H1 (cell line): ENCODE data around the gene ACTN4. TPM values are rescaled to one million over a fixed set of nuclear protein-coding genes. Genes with fewer than 3 reads are reported as not detected.

Experiments
- CHD7 ChIP-seq: fragments of 300-600 bp; sonication (generic); IDR thresholded peaks from 2 replicates; pipeline ENCODE4 v1.7.1; 2012; ENCODE audit warnings: low read length, moderate library complexity, mild to moderate bottlenecking, inconsistent platforms; ENCODE audit not compliant: insufficient replicate concordance
- CTBP2 ChIP-seq: IDR thresholded peaks from 2 replicates; pipeline ENCODE4 v1.7.0; 2011; ENCODE audit warnings: borderline replicate concordance, mild to moderate bottlenecking, moderate library complexity, mixed read lengths, low read length; ENCODE audit not compliant: insufficient read depth, insufficient read length
- E2F6 ChIP-seq: IDR thresholded peaks from 2 replicates; pipeline ENCODE4 v1.6.1; 2012; ENCODE audit warnings: inconsistent platforms
- HDAC6 ChIP-seq: IDR thresholded peaks from one replicate; pipeline ENCODE4 v1.7.1; 2012; ENCODE audit warnings: low read depth, mild to moderate bottlenecking, inconsistent platforms, low read length, moderate library complexity
- RAD21 ChIP-seq, 2 experiments: IDR thresholded peaks in 1 of 2; conservative IDR thresholded peaks in 1 of 2; 2 replicates each; pipeline ENCODE4 v1.6.1; 2011; ENCODE audit warnings: low read depth in 2 of 2, low read length in 2 of 2, improper control_type of control experiment in 1 of 2, inconsistent platforms in 1 of 2, mild to moderate bottlenecking in 1 of 2, moderate library complexity in 1 of 2
- RNF2 ChIP-seq: fragments of 200-900, 300-1000 bp; sonication (generic); IDR thresholded peaks from 2 replicates; pipeline ENCODE4 v1.7.1; 2016; ENCODE audit warnings: borderline replicate concordance, low read depth, mild to moderate bottlenecking, antibody characterized with exemption, low read length; ENCODE audit not compliant: poor library complexity, severe bottlenecking; ENCODE audit errors: missing control alignments
- SAP30 ChIP-seq: fragments of 300-600 bp; sonication (generic); IDR thresholded peaks from 2 replicates; pipeline ENCODE4 v1.7.1; 2012; ENCODE audit warnings: low read length, moderate library complexity, mild to moderate bottlenecking, inconsistent platforms; ENCODE audit not compliant: insufficient read depth, insufficient replicate concordance
- polyA plus RNA-seq, 7 experiments: library from polyadenylated mRNA; depleted of rRNA in 3 of 7; stranded (reverse) in 5 of 7; unstranded in 2 of 7; fragments of >200 nt in 5 of 7; fragments of 200-250 nt in 2 of 7; gene quantifications; 1 replicate in 5 of 7; 2 replicates in 1 of 7; 4 replicates in 1 of 7; pipeline versions ENCODE4 v1.2.1 to v1.2.3, GENCODE V29; 2011 to 2013; ENCODE audit warnings: missing spikeins in 2 of 7, mixed read lengths in 2 of 7
- total RNA-seq: library from RNA; stranded (reverse); fragmentation: NEBNext Ultra II Directional; extraction: Animal tissue kit (Norgen Biotek cat#: 25700); gene quantifications from 2 replicates; pipeline ENCODE4 v1.2.1, GENCODE V29; 2021

The ACTN4 gene
- total and polyA plus RNA-seq, 2 of the 8 experiments (the other 6 are each of a cell fraction or from before 2014, with no cell fraction given): 211 to 520 TPM

- TF ChIP-seq CHD7 (no peak), RNF2 (no peak), HDAC6 (no peak), RAD21 (IDR thresholded peaks at IDR 0.05 in 1 of 2, conservative IDR thresholded peaks at IDR 0.05 in 1 of 2; ENCODE audit: low read depth in 2 of 2, low read length in 2 of 2) (peak; percentile 72 to 78), SAP30 (no peak), CTBP2 (no peak), E2F6 (0 out of 2 replicates have a peak, but pooled peaks have one; percentile 30)
Measured at GRCh38 chr19:38729653-38730469, 82.4 kb downstream of the ACTN4 start (continued).
